ENCODE data around the gene DEPDC7. TPM values are rescaled to one million over a fixed set of nuclear protein-coding genes. Genes with fewer than 3 reads are reported as not detected.

Gene DEPDC7
- total and polyA plus RNA-seq, 9 donors, result 0.69 to 3.2 (median 1.9) TPM

GRCh38 chr11:32983506-32983905, 32.2 kb upstream of the DEPDC7 start:
- intact Hi-C loops (cut with DNase I), result no loop called here
- no peaks in the 10 kb centered on the region for H3K4me1 ChIP-seq (ENCODE audit: insufficient read depth)
- 34 to 59% (median 41%) methylated on average over 2 of the region's 2 CpGs for WGBS, 3 donors
- no peaks in the 10 kb centered on the region for H3K9me3 ChIP-seq
- H3K27ac ChIP-seq, result no peak overlapping the region
- TF ChIP-seq POLR2A (IDR thresholded peaks at IDR 0.05) (no peak), CTCF (IDR thresholded peaks at IDR 0.05) (no peak), EP300 (IDR thresholded peaks at IDR 0.05) (no peak)
- no peak for DNase-seq
- H3K36me3 ChIP-seq, result no peaks in the 10 kb centered on the region
- no peaks in the 10 kb centered on the region for H3K27me3 ChIP-seq
- no peak overlapping the region for H3K4me3 ChIP-seq

GRCh38 chr11:32985600-32985999, 30.1 kb upstream of the DEPDC7 start:
- intact Hi-C loops (cut with DNase I), result no loop called here
- no peaks in the 10 kb centered on the region for H3K27me3 ChIP-seq
- no peaks in the 10 kb centered on the region for H3K9me3 ChIP-seq
- no peak overlapping the region for H3K4me3 ChIP-seq
- DNase-seq, result no peak
- no peak for TF ChIP-seq POLR2A (IDR thresholded peaks at IDR 0.05)
- TF ChIP-seq EP300 (IDR thresholded peaks at IDR 0.05), result no peak
- TF ChIP-seq CTCF (IDR thresholded peaks at IDR 0.05), result no peak
- no peaks in the 10 kb centered on the region for H3K4me1 ChIP-seq (ENCODE audit: insufficient read depth)
- H3K27ac ChIP-seq, result no peak overlapping the region
- 94 to 97% (median 95%) methylated on average over 5 of the region's 5 CpGs for WGBS, 3 donors
- H3K36me3 ChIP-seq, result no peaks in the 10 kb centered on the region

GRCh38 chr11:32987851-32988250, 27.8 kb upstream of the DEPDC7 start:
- TF ChIP-seq CTCF (IDR thresholded peaks at IDR 0.05) (no peak), POLR2A (IDR thresholded peaks at IDR 0.05) (no peak), EP300 (IDR thresholded peaks at IDR 0.05) (no peak)
- peaks cover 0 to 3% of the 10 kb centered on the region in 2 donors for H3K9me3 ChIP-seq
- no peaks in the 10 kb centered on the region for H3K4me1 ChIP-seq (ENCODE audit: insufficient read depth)
- DNase-seq, result no peak
- no peak overlapping the region for H3K27ac ChIP-seq
- H3K36me3 ChIP-seq, result no peaks in the 10 kb centered on the region
- WGBS, 3 donors, result 80 to 85% (median 81%) methylated on average over 8 of the region's 8 CpGs
- no peak overlapping the region for H3K4me3 ChIP-seq
- intact Hi-C loops (cut with DNase I), result no loop called here
- no peaks in the 10 kb centered on the region for H3K27me3 ChIP-seq

- intact Hi-C loops (cut with DNase I), result no loop called here
- WGBS, 3 donors, result 0 to 98% (median 0%) methylated on average over 1 of the region's 1 CpG
- H3K9me3 ChIP-seq, result peaks cover 0 to 3% of the 10 kb centered on the region in 2 donors
Observed at GRCh38 chr11:32990481-32990880, 25.2 kb upstream of the DEPDC7 start.

More at GRCh38 chr11:32990481-32990880, 25.2 kb upstream of the DEPDC7 start:
- TF ChIP-seq POLR2A (IDR thresholded peaks at IDR 0.05), result no peak
- TF ChIP-seq EP300 (IDR thresholded peaks at IDR 0.05), result no peak
- no peak for TF ChIP-seq CTCF (IDR thresholded peaks at IDR 0.05)
- Histone ChIP-seq H3K36me3 (no peaks in the 10 kb centered on the region), H3K4me3 (no peak overlapping the region), H3K27me3 (no peaks in the 10 kb centered on the region), H3K27ac (no peak overlapping the region), H3K4me1 (ENCODE audit: insufficient read depth) (no peaks in the 10 kb centered on the region)
- DNase-seq, result no peak
